Bronchial epithelial cell (primary cell): ENCODE data around the gene HNRNPM. TPM values are rescaled to one million over a fixed set of nuclear protein-coding genes. Genes with fewer than 3 reads are reported as not detected.

Experiments used
- DNase-seq: peaks from one replicate; pipeline ENCODE4 v3.0.0-alpha.2; 2010; ENCODE audit warnings: low read depth
- FAIRE-seq: peaks from 2 replicates; lab custom pipeline; 2011; peaks lifted over from hg19 to GRCh38; lab: Jason Lieb, UNC
- H3K27me3 ChIP-seq: 2 replicates; pipeline ENCODE4 v1.5.1; 2011; ENCODE audit warnings: low read length; ENCODE audit not compliant: control insufficient read depth, insufficient read depth
- H3K36me3 ChIP-seq: 2 replicates; pipeline ENCODE4 v1.5.1; 2011; ENCODE audit warnings: low read length; ENCODE audit not compliant: control insufficient read depth, insufficient read depth
- H3K4me3 ChIP-seq: 2 replicates; pipeline ENCODE4 v1.5.1; 2011; ENCODE audit warnings: mild to moderate bottlenecking, low read depth, low read length, control low read depth
- total RNA-seq: library from RNA; depleted of rRNA; stranded (reverse); fragments of >200 nt; gene quantifications from 2 replicates; pipeline ENCODE4 v1.2.1, GENCODE V29; 2014
- TF ChIP-seq, protein P1 (sequence below): IDR thresholded peaks from 2 replicates; pipeline ENCODE4 v1.5.1; 2011; ENCODE audit warnings: mild to moderate bottlenecking, moderate library complexity, low read length, control low read depth, inconsistent platforms; ENCODE audit not compliant: insufficient read depth, severe bottlenecking

HNRNPM gene
- total RNA-seq, 1 donor from 2014 or later, result 53.4 TPM

DNA sequence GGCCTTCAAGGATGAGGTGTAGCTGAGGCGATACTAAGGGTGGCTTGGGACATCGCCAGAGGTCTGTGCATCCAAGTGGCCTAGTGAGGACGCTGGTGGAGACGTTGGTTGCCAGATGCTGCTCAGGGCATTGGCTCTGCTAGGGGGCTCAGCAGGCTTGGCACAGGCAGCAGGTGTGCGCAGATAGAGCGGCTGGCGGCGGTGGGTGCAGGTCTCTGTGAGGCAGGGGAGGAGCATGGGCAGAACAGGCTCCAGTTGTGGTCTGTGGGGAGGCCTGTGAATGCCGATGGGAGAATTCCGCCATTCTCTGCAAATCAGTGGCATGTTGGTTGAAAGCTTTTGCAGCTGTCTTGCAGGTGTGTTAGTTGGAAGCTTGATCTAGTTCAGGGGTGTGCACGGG is 36.4 kb downstream of the HNRNPM start:
- peaks cover 22% of the 10 kb centered on the region for H3K36me3 ChIP-seq
- H3K4me3 ChIP-seq, result no peak overlapping the region
- TF ChIP-seq, protein P1, sequence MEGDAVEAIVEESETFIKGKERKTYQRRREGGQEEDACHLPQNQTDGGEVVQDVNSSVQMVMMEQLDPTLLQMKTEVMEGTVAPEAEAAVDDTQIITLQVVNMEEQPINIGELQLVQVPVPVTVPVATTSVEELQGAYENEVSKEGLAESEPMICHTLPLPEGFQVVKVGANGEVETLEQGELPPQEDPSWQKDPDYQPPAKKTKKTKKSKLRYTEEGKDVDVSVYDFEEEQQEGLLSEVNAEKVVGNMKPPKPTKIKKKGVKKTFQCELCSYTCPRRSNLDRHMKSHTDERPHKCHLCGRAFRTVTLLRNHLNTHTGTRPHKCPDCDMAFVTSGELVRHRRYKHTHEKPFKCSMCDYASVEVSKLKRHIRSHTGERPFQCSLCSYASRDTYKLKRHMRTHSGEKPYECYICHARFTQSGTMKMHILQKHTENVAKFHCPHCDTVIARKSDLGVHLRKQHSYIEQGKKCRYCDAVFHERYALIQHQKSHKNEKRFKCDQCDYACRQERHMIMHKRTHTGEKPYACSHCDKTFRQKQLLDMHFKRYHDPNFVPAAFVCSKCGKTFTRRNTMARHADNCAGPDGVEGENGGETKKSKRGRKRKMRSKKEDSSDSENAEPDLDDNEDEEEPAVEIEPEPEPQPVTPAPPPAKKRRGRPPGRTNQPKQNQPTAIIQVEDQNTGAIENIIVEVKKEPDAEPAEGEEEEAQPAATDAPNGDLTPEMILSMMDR, result no peak
- no peak for FAIRE-seq
- no peaks in the 10 kb centered on the region for H3K27me3 ChIP-seq
- no peak for DNase-seq

DNA sequence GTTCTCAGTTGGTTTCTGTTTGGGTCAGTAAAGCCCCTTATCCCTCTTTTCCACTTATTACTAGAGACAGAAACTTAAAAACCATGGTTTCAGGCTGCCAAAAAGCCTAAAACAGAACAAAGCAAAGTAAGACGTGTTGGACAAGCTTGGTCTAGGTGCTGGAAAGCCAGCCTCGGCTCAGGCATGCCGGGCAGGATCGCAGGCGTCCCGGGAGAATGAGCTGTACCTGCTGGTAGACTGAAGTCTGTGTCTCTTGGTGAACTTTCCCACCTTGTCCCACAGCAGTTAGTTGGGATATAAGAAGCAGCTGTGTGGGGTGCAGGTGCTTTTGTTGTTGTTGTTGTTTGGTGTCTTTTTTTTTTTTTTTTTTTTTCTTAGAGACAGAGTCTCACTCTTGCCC is 36.8 kb downstream of the HNRNPM start:
- DNase-seq (no peak), FAIRE-seq (no peak)
- H3K4me3 ChIP-seq, result no peak overlapping the region
- no peaks in the 10 kb centered on the region for H3K27me3 ChIP-seq
- peaks cover 23% of the 10 kb centered on the region for H3K36me3 ChIP-seq
- TF ChIP-seq, protein P1, result no peak

DNA sequence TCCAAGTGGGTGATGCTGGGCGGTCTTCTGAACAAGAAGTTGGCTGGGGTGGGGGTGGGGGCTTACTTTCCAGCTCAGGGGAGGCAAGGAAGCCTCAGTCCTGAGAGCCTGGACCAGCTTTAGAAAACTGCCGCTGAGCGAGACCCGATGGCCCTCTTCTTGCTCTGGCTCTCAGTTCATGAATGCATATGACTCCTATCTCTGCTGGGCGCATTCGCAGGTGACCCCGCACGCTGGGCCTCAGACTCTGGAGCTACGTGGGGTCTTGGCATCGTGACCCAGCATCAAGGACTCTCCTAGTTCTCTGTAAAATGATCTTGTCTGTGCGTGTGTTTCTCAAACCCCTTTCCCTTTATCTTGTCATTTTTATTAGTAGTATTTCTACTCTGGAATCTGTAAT is 37.9 kb downstream of the HNRNPM start:
- TF ChIP-seq, protein P1, result no peak
- no peak for DNase-seq
- no peak for FAIRE-seq
- Histone ChIP-seq H3K36me3 (peaks cover 27% of the 10 kb centered on the region), H3K4me3 (no peak overlapping the region), H3K27me3 (no peaks in the 10 kb centered on the region)

DNA sequence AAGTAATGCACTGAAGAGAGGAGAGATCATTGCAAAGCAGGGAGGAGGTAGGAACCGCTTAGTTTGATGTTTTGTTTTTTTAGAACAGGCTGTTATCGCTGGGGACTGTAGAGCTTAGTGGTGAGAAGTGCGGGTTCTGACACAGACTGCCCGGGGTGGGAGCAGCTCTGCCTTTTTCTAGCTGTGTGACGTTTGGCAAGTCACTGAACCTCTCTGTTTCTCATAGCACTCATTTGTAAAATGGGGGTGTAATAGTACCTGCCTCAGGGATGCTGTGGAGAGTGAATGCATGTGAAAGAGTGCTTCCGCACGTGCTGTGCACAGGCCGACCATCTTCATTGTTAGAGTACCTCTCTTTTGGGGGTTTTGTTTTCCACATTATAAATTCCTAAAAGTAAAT is 38.4 kb downstream of the HNRNPM start:
- peaks cover 29% of the 10 kb centered on the region for H3K36me3 ChIP-seq
- no peak for FAIRE-seq
- H3K27me3 ChIP-seq, result no peaks in the 10 kb centered on the region

DNA sequence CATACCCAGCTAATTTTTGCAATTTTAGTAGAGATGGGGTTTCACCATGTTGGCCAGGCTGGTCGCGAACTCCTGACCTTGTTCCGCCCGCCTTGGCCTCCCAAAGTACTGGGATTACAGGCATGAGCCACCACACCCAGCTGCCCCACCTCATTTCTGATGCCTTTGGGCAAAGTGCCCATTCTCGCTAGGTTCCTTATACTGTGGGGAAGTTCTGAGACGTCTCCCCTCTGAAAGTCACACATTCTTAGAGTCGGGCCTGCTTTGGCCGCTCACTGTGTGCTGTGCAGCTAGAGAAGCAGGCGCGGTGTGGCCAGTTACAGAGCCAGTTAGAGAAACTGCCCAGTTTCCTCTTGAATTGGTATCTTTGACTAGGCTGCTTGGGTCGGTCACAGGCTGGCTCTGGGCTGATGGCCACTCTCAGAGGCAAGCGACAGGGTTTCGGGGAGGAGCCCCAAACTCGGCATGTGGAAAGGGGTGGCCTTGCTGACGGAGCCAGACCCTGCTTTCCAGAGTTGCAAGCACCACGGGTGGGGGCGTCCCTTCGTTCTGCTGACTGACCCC is 39.6 kb downstream of the HNRNPM start:
- TF ChIP-seq, protein P1, result no peak
- FAIRE-seq (no peak), DNase-seq (no peak)

More for the DNA sequence above, 38.4 kb downstream of the HNRNPM start:
- no peak overlapping the region for H3K4me3 ChIP-seq
- DNase-seq, result no peak
- TF ChIP-seq, protein P1, result no peak

More for the DNA sequence above, 39.6 kb downstream of the HNRNPM start:
- Histone ChIP-seq H3K27me3 (no peaks in the 10 kb centered on the region), H3K4me3 (no peak overlapping the region), H3K36me3 (peaks cover 28% of the 10 kb centered on the region)
